Neural cell (in vitro differentiated cells): ENCODE measurements around the gene BRCA2. TPM values are rescaled to one million over a fixed set of nuclear protein-coding genes. Genes with fewer than 3 reads are reported as not detected.

Source experiments
- H2AFZ ChIP-seq: fragments of 200-600, 300-800 bp; sonication (generic), shearing (Covaris generic); 2 replicates; pipeline ENCODE4 v1.6.0; 2014; ENCODE audit warnings: low read depth, mild to moderate bottlenecking, antibody characterized with exemption, low read length, moderate library complexity
- H3F3A ChIP-seq: fragments of 200-600 bp; shearing (Covaris generic); 2 replicates; pipeline ENCODE4 v1.6.1; 2016; ENCODE audit warnings: mild to moderate bottlenecking, moderate library complexity, mixed read lengths, antibody characterized with exemption, low read length; ENCODE audit not compliant: insufficient read depth, poor library complexity, severe bottlenecking
- H3K27ac ChIP-seq: fragments of 200-600, 300-800 bp; sonication (generic), shearing (Covaris generic); 2 replicates; pipeline ENCODE4 v1.5.1; 2014; ENCODE audit warnings: mild to moderate bottlenecking, low read length, moderate library complexity
- H3K27me3 ChIP-seq: fragments of 300-800, 200-600 bp; sonication (generic), shearing (Covaris generic); 2 replicates; pipeline ENCODE4 v1.6.0; 2014; ENCODE audit warnings: mild to moderate bottlenecking, low read depth, low read length, moderate library complexity; ENCODE audit not compliant: insufficient read depth
- H3K36me3 ChIP-seq: fragments of 300-800, 200-600 bp; sonication (generic), shearing (Covaris generic); 2 replicates; pipeline ENCODE4 v1.5.1; 2014; ENCODE audit warnings: mild to moderate bottlenecking, antibody characterized with exemption, low read length, moderate library complexity; ENCODE audit not compliant: insufficient read depth
- H3K4me2 ChIP-seq: fragments of 300-800, 200-600 bp; sonication (generic), shearing (Covaris generic); 2 replicates; pipeline ENCODE4 v1.6.0; 2014; ENCODE audit warnings: mild to moderate bottlenecking, low read length
- H3K4me3 ChIP-seq: fragments of 300-800, 200-600 bp; sonication (generic), shearing (Covaris generic); 2 replicates; pipeline ENCODE4 v1.5.1; 2014; ENCODE audit warnings: mild to moderate bottlenecking, low read length, moderate library complexity
- H3K79me2 ChIP-seq: fragments of 200-600 bp; shearing (Covaris generic); replicated peaks from 2 replicates; pipeline ENCODE4 v1.6.0; 2014; ENCODE audit warnings: mild to moderate bottlenecking, low read length, moderate library complexity; ENCODE audit not compliant: insufficient read depth
- H3K9ac ChIP-seq: fragments of 300-800, 200-600 bp; sonication (generic), shearing (Covaris generic); 2 replicates; pipeline ENCODE4 v1.6.1; 2016; ENCODE audit warnings: mild to moderate bottlenecking, low read length, mixed read lengths
- H3K9me2 ChIP-seq: fragments of 200-600 bp; shearing (Covaris generic); 2 replicates; pipeline ENCODE4 v1.6.1; 2016; ENCODE audit warnings: mild to moderate bottlenecking, low read length, mixed read lengths; ENCODE audit not compliant: insufficient read depth
- H3K9me3 ChIP-seq: fragments of 200-600, 300-800 bp; sonication (generic), shearing (Covaris generic); 2 replicates; pipeline ENCODE4 v1.6.1; 2016; ENCODE audit warnings: mild to moderate bottlenecking, mixed run types, low read length, moderate library complexity, mixed read lengths
- H4K20me1 ChIP-seq: fragments of 200-600 bp; shearing (Covaris generic); 2 replicates; pipeline ENCODE4 v1.6.1; 2016; ENCODE audit warnings: mild to moderate bottlenecking, mixed run types; ENCODE audit not compliant: insufficient read depth
- CTCF ChIP-seq: fragments of 450-650 bp; IDR thresholded peaks from 2 replicates; pipeline ENCODE4 v1.5.1; 2014; ENCODE audit warnings: antibody characterized with exemption, mild to moderate bottlenecking, moderate library complexity; ENCODE audit not compliant: poor library complexity, severe bottlenecking
- EP300 ChIP-seq: fragments of 450-650 bp; conservative IDR thresholded peaks from 2 replicates; pipeline ENCODE4 v1.6.1; 2014; ENCODE audit warnings: antibody characterized with exemption, mild to moderate bottlenecking, moderate library complexity; ENCODE audit not compliant: poor library complexity, severe bottlenecking
- EZH2 ChIP-seq: fragments of 200-600, 300-800 bp; shearing (Covaris generic), sonication (generic); IDR thresholded peaks from 2 replicates; pipeline ENCODE4 v1.6.1; 2014; ENCODE audit warnings: antibody characterized with exemption, low read length, borderline replicate concordance, mild to moderate bottlenecking; ENCODE audit not compliant: insufficient read depth, poor library complexity, severe bottlenecking
- MXI1 ChIP-seq: fragments of 450-650 bp; conservative IDR thresholded peaks from 2 replicates; pipeline ENCODE4 v1.6.1; 2014; ENCODE audit warnings: antibody characterized with exemption, mild to moderate bottlenecking; ENCODE audit not compliant: poor library complexity, severe bottlenecking
- POLR2AphosphoS5 ChIP-seq: IDR thresholded peaks from 2 replicates; pipeline ENCODE4 v1.6.1; 2012
- RAD21 ChIP-seq: fragments of 450-650 bp; conservative IDR thresholded peaks from 2 replicates; pipeline ENCODE4 v1.6.1; 2014; ENCODE audit warnings: antibody characterized with exemption, mild to moderate bottlenecking, moderate library complexity
- SMC3 ChIP-seq: fragments of 450-650 bp; conservative IDR thresholded peaks from 2 replicates; pipeline ENCODE4 v1.6.1; 2014; ENCODE audit warnings: antibody characterized with exemption, mild to moderate bottlenecking, moderate library complexity; ENCODE audit not compliant: poor library complexity
- TAF1 ChIP-seq: IDR thresholded peaks from 2 replicates; pipeline ENCODE4 v1.6.1; 2012; ENCODE audit warnings: low read depth
- polyA plus RNA-seq: library from polyadenylated mRNA; depleted of rRNA; stranded (reverse); fragments of >200 nt; gene quantifications from 2 replicates; pipeline ENCODE4 v1.2.3, GENCODE V29; 2014
- TF ChIP-seq, protein P1 (sequence below): IDR thresholded peaks from 2 replicates; pipeline ENCODE4 v1.6.1; 2012; ENCODE audit warnings: borderline replicate concordance

Gene BRCA2
- polyA plus RNA-seq, 1 donor from 2014 or later: 0.11 TPM

DNA sequence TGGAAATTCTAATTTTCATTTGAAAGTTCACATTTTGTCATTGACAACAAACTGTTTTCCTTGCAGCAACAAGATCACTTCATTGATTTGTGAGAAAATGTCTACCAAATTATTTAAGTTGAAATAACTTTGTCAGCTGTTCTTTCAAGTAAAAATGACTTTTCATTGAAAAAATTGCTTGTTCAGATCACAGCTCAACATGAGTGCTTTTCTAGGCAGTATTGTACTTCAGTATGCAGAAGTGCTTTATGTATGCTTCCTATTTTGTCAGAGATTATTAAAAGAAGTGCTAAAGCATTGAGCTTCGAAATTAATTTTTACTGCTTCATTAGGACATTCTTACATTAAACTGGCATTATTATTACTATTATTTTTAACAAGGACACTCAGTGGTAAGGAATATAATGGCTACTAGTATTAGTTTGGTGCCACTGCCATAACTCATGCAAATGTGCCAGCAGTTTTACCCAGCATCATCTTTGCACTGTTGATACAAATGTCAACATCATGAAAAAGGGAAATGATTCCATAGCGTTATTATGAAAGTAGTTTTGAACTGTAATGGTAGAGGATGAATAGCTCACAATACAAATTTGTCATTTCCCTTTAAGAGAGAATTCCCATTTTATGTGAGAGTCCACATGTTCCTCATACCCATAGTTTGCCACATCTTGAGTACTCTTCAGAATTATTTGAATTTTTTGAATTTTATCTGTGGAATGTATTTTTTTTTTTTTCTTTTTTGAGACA, 2.6 kb downstream of the BRCA2 start:
- H3K9ac ChIP-seq: no peak overlapping the region
- no peaks in the 10 kb centered on the region for H3K27me3 ChIP-seq
- H3K36me3 ChIP-seq: no peaks in the 10 kb centered on the region
- TF ChIP-seq POLR2AphosphoS5 (no peak), TAF1 (no peak), RAD21 (no peak), SMC3 (no peak), MXI1 (no peak), CTCF (no peak), EZH2 (no peak), EP300 (no peak)
- TF ChIP-seq, protein P1, sequence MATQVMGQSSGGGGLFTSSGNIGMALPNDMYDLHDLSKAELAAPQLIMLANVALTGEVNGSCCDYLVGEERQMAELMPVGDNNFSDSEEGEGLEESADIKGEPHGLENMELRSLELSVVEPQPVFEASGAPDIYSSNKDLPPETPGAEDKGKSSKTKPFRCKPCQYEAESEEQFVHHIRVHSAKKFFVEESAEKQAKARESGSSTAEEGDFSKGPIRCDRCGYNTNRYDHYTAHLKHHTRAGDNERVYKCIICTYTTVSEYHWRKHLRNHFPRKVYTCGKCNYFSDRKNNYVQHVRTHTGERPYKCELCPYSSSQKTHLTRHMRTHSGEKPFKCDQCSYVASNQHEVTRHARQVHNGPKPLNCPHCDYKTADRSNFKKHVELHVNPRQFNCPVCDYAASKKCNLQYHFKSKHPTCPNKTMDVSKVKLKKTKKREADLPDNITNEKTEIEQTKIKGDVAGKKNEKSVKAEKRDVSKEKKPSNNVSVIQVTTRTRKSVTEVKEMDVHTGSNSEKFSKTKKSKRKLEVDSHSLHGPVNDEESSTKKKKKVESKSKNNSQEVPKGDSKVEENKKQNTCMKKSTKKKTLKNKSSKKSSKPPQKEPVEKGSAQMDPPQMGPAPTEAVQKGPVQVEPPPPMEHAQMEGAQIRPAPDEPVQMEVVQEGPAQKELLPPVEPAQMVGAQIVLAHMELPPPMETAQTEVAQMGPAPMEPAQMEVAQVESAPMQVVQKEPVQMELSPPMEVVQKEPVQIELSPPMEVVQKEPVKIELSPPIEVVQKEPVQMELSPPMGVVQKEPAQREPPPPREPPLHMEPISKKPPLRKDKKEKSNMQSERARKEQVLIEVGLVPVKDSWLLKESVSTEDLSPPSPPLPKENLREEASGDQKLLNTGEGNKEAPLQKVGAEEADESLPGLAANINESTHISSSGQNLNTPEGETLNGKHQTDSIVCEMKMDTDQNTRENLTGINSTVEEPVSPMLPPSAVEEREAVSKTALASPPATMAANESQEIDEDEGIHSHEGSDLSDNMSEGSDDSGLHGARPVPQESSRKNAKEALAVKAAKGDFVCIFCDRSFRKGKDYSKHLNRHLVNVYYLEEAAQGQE: no peak
- no peaks in the 10 kb centered on the region for H3K9me2 ChIP-seq
- H3F3A ChIP-seq: no peaks in the 10 kb centered on the region
- H3K27ac ChIP-seq: no peak overlapping the region
- no peak overlapping the region for H3K4me3 ChIP-seq
- H3K9me3 ChIP-seq: no peaks in the 10 kb centered on the region
- no peaks in the 10 kb centered on the region for H4K20me1 ChIP-seq
- no peak overlapping the region for H2AFZ ChIP-seq
- no peak overlapping the region for H3K4me2 ChIP-seq
- no peaks in the 10 kb centered on the region for H3K79me2 ChIP-seq

- no peak overlapping the region for H3K4me2 ChIP-seq
- H2AFZ ChIP-seq: no peak overlapping the region
- H3K27me3 ChIP-seq: no peaks in the 10 kb centered on the region
- H3F3A ChIP-seq: no peaks in the 10 kb centered on the region
- H3K4me3 ChIP-seq: no peak overlapping the region
- H3K9me3 ChIP-seq: no peaks in the 10 kb centered on the region
- H3K27ac ChIP-seq: no peak overlapping the region
- no peak overlapping the region for H3K9ac ChIP-seq
- H3K9me2 ChIP-seq: no peaks in the 10 kb centered on the region
- TF ChIP-seq SMC3 (no peak), TAF1 (no peak), EP300 (no peak), EZH2 (no peak), CTCF (no peak), RAD21 (no peak), MXI1 (no peak), POLR2AphosphoS5 (no peak)
- TF ChIP-seq, protein P1: no peak
- no peaks in the 10 kb centered on the region for H3K36me3 ChIP-seq
- no peaks in the 10 kb centered on the region for H4K20me1 ChIP-seq
- no peaks in the 10 kb centered on the region for H3K79me2 ChIP-seq
Measured at GRCh38 chr13:32320528-32320927, 5.2 kb downstream of the BRCA2 start.
